H1 (cell line): ENCODE results near the gene ARHGAP32.

Experiments used
- BACH1 ChIP-seq: IDR thresholded peaks from 2 replicates; pipeline ENCODE4 v1.6.1; 2012; ENCODE audit warnings: low read length, improper control_type of control experiment
- GABPA ChIP-seq: IDR thresholded peaks from 2 replicates; pipeline ENCODE4 v1.6.1; 2011; ENCODE audit warnings: mild to moderate bottlenecking, low read length, moderate library complexity, borderline replicate concordance; ENCODE audit not compliant: insufficient read depth
- JUND ChIP-seq: IDR thresholded peaks from 2 replicates; pipeline ENCODE4 v1.6.1; 2011; ENCODE audit warnings: mild to moderate bottlenecking, improper control_type of control experiment, low read length
- MAX ChIP-seq: IDR thresholded peaks from 2 replicates; pipeline ENCODE4 v1.6.1; 2012; ENCODE audit warnings: inconsistent platforms
- POLR2A ChIP-seq, 2 experiments: IDR thresholded peaks; 1 replicate in 1 of 2; 2 replicates in 1 of 2; pipeline ENCODE4 v1.6.1; 2011; ENCODE audit warnings: low read depth in 2 of 2, low read length in 2 of 2, mild to moderate bottlenecking in 2 of 2; ENCODE audit errors: control extremely low read depth in 1 of 2
- SIN3A ChIP-seq, 2 experiments: IDR thresholded peaks in 1 of 2; conservative IDR thresholded peaks in 1 of 2; 2 replicates each; pipeline ENCODE4 v1.6.1; 2011 to 2012; ENCODE audit warnings: low read length in 2 of 2, improper control_type of control experiment in 1 of 2, low read depth in 1 of 2, mild to moderate bottlenecking in 1 of 2
- TF ChIP-seq, protein P1 (sequence below), 3 experiments: IDR thresholded peaks; 1 replicate in 2 of 3; 2 replicates in 1 of 3; pipeline versions ENCODE4 v1.5.1 to v1.6.1; 2011; ENCODE audit warnings: low read length in 3 of 3, mild to moderate bottlenecking in 3 of 3, inconsistent platforms in 2 of 3, low read depth in 1 of 3, moderate library complexity in 1 of 3; ENCODE audit not compliant: insufficient read depth in 1 of 3; ENCODE audit errors: control extremely low read depth in 1 of 3
- TF ChIP-seq, protein P2 (sequence below): IDR thresholded peaks from 2 replicates; pipeline ENCODE4 v1.6.1; 2011; ENCODE audit warnings: low read depth, mild to moderate bottlenecking, low read length; ENCODE audit not compliant: insufficient read depth

DNA sequence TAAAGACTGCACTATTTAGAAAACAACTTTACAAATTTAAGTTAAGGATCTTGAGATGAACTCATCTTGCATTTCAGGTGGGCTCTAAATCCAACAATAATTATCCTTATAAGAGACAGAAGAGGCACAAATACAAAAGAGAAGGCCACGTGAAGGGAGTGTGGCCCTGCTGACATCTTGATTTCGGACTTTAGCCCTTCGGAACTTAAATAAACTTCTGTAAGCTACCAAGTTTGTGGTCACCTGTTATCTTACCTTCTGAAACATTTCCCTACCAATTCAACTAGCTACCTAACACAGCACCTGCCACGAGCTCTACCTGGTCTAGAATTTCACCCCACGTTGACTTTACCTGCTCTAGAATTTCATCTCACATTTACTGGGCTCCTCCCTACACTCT, 42.9 kb upstream of the ARHGAP32 start:
- TF ChIP-seq, protein P1, sequence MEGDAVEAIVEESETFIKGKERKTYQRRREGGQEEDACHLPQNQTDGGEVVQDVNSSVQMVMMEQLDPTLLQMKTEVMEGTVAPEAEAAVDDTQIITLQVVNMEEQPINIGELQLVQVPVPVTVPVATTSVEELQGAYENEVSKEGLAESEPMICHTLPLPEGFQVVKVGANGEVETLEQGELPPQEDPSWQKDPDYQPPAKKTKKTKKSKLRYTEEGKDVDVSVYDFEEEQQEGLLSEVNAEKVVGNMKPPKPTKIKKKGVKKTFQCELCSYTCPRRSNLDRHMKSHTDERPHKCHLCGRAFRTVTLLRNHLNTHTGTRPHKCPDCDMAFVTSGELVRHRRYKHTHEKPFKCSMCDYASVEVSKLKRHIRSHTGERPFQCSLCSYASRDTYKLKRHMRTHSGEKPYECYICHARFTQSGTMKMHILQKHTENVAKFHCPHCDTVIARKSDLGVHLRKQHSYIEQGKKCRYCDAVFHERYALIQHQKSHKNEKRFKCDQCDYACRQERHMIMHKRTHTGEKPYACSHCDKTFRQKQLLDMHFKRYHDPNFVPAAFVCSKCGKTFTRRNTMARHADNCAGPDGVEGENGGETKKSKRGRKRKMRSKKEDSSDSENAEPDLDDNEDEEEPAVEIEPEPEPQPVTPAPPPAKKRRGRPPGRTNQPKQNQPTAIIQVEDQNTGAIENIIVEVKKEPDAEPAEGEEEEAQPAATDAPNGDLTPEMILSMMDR (IDR thresholded peaks at IDR 0.05; ENCODE audit: control extremely low read depth in 1 of 3, insufficient read depth in 1 of 3, low read depth in 1 of 3, low read length in 3 of 3), result no peak
- TF ChIP-seq JUND, result no peak
- TF ChIP-seq BACH1, result no peak
- TF ChIP-seq POLR2A (IDR thresholded peaks at IDR 0.05; ENCODE audit: control extremely low read depth in 1 of 2, low read depth in 2 of 2, low read length in 2 of 2), result no peak
- TF ChIP-seq, protein P2, sequence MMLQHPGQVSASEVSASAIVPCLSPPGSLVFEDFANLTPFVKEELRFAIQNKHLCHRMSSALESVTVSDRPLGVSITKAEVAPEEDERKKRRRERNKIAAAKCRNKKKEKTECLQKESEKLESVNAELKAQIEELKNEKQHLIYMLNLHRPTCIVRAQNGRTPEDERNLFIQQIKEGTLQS, result no peak
- no peak for TF ChIP-seq MAX
- TF ChIP-seq GABPA, result no peak
- TF ChIP-seq SIN3A (conservative IDR thresholded peaks at IDR 0.05 in 1 of 2, IDR thresholded peaks at IDR 0.05 in 1 of 2; ENCODE audit: low read depth in 1 of 2, low read length in 2 of 2), result no peak
